22Rv1 (cell line): ENCODE data around the gene GFRA4.

Source experiments
- ZFX ChIP-seq: fragments of 450-650 bp; IDR thresholded peaks from 2 replicates; pipeline ENCODE4 v1.6.1; 2017; ENCODE audit warnings: antibody characterized with exemption, borderline replicate concordance
- TF ChIP-seq, protein P1 (sequence below): fragments of 450-650 bp; IDR thresholded peaks from 2 replicates; pipeline ENCODE4 v1.5.1; 2017; ENCODE audit warnings: mild to moderate bottlenecking

DNA sequence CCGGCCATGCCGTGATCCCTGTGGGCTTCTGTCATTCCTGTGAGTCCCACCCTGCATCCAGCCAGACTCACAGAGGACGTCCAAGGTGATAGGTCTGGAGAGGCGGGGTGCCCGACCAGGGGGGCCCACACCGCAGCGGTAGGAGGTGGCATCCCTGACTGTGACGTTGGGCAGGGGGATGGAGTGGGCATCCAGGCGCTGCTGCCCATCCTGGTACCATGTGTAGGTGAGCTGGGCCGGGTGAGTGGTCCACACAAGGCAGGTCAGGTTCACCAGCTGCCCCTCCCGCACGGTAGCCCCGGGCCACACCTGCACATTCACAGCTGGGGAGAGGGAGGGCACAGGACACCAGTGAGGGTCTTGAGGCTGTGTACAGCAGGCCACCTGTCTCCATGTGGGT is 30.2 kb upstream of the GFRA4 start:
- TF ChIP-seq, protein P1, sequence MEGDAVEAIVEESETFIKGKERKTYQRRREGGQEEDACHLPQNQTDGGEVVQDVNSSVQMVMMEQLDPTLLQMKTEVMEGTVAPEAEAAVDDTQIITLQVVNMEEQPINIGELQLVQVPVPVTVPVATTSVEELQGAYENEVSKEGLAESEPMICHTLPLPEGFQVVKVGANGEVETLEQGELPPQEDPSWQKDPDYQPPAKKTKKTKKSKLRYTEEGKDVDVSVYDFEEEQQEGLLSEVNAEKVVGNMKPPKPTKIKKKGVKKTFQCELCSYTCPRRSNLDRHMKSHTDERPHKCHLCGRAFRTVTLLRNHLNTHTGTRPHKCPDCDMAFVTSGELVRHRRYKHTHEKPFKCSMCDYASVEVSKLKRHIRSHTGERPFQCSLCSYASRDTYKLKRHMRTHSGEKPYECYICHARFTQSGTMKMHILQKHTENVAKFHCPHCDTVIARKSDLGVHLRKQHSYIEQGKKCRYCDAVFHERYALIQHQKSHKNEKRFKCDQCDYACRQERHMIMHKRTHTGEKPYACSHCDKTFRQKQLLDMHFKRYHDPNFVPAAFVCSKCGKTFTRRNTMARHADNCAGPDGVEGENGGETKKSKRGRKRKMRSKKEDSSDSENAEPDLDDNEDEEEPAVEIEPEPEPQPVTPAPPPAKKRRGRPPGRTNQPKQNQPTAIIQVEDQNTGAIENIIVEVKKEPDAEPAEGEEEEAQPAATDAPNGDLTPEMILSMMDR, result no peak
- TF ChIP-seq ZFX, result no peak
